ENCODE results near the gene VAT1L.

DNA sequence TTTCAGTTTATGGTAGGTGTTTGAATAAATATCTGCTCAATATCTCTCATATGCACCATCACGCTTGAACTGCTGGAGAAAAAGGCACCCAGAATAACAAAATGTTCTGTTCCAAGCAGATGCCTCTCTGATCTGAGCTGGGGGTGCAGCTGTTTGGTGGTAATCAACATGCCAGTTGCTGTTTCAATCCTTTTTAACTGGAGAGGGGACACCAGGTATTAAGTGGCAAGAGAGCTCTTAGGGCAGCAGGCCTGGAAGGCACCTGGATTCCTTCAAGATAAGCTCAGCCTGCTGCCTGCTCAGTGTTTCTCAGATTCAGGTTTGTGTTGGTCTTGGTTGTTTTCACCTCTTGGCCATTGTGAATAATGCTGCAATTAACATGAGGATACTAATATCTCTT is 27.2 kb upstream of the VAT1L start:
- TF ChIP-seq, protein P1, sequence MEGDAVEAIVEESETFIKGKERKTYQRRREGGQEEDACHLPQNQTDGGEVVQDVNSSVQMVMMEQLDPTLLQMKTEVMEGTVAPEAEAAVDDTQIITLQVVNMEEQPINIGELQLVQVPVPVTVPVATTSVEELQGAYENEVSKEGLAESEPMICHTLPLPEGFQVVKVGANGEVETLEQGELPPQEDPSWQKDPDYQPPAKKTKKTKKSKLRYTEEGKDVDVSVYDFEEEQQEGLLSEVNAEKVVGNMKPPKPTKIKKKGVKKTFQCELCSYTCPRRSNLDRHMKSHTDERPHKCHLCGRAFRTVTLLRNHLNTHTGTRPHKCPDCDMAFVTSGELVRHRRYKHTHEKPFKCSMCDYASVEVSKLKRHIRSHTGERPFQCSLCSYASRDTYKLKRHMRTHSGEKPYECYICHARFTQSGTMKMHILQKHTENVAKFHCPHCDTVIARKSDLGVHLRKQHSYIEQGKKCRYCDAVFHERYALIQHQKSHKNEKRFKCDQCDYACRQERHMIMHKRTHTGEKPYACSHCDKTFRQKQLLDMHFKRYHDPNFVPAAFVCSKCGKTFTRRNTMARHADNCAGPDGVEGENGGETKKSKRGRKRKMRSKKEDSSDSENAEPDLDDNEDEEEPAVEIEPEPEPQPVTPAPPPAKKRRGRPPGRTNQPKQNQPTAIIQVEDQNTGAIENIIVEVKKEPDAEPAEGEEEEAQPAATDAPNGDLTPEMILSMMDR (IDR thresholded peaks at IDR 0.05; ENCODE audit: poor library complexity) = no peak
- TF ChIP-seq EZH2 (IDR thresholded peaks at IDR 0.05; ENCODE audit: borderline replicate concordance) (no peak), EZH2phosphoT487 (IDR thresholded peaks at IDR 0.05; ENCODE audit: low read depth, severe bottlenecking, unreplicated experiment) (no peak)
